Fibroblast of skin of back (primary cell): ENCODE results near the gene STX10.
A peak's percentile ranks its signal among the peaks of the same experiment; 100 is the strongest.
"Not testable (repeated sequence)": the region's sequence is repeated elsewhere in the genome, so short reads cannot be mapped to it uniquely, and the experiment has no call there.

ENCODE experiments used
- DNase-seq: peaks from one replicate; pipeline ENCODE4 v3.0.0-alpha.2; 2013

The STX10 gene

GRCh38 chr19:13164343-13165161, 14.4 kb upstream of the STX10 start:
- peak; percentile 79 for DNase-seq

- DNase-seq = peak; percentile 88
Observed at GRCh38 chr19:13163609-13164342, 13.6 kb upstream of the STX10 start.

- DNase-seq = peak; percentile 95
Observed at GRCh38 chr19:13162724-13163608, 12.8 kb upstream of the STX10 start.

- DNase-seq = peak; percentile 38
Observed at GRCh38 chr19:13160557-13160956, 10.4 kb upstream of the STX10 start.

- DNase-seq = no peak
Observed at GRCh38 chr19:13159713-13160112, 9.5 kb upstream of the STX10 start.

- peak; percentile 50 for DNase-seq
Observed at GRCh38 chr19:13155472-13156359, 5.5 kb upstream of the STX10 start.

- DNase-seq = peak; percentile 54
Observed at GRCh38 chr19:13154911-13155471, 4.8 kb upstream of the STX10 start.

- DNase-seq = peak; percentile 94
Observed at GRCh38 chr19:13154241-13154778, 4.1 kb upstream of the STX10 start.

- peak; percentile 38 for DNase-seq
Observed at GRCh38 chr19:13153569-13154240, 3.5 kb upstream of the STX10 start.

- DNase-seq = peak; percentile 95
Observed at GRCh38 chr19:13152974-13153568, 2.9 kb upstream of the STX10 start.

GRCh38 chr19:13152356-13152973, 2.3 kb upstream of the STX10 start:
- no peak for DNase-seq

- DNase-seq = peak; percentile 96
Observed at GRCh38 chr19:13151605-13152355, 1.6 kb upstream of the STX10 start.

GRCh38 chr19:13150931-13151604, 893 bp upstream of the STX10 start:
- DNase-seq = no peak

GRCh38 chr19:13149628-13150186, 468 bp downstream of the STX10 start:
- DNase-seq = peak; percentile 52

GRCh38 chr19:13149173-13149627, 975 bp downstream of the STX10 start:
- not testable (repeated sequence) for DNase-seq

GRCh38 chr19:13146763-13147563, 3.2 kb downstream of the STX10 start:
- DNase-seq = no peak
